ENCODE data around the gene ZBTB18. TPM values are rescaled to one million over a fixed set of nuclear protein-coding genes. Genes with fewer than 3 reads are reported as not detected.

The ZBTB18 gene
- total and polyA plus RNA-seq, 2 donors (not counting 1 experiment from before 2014, with no cell fraction given), result 38.4 to 130 TPM

DNA sequence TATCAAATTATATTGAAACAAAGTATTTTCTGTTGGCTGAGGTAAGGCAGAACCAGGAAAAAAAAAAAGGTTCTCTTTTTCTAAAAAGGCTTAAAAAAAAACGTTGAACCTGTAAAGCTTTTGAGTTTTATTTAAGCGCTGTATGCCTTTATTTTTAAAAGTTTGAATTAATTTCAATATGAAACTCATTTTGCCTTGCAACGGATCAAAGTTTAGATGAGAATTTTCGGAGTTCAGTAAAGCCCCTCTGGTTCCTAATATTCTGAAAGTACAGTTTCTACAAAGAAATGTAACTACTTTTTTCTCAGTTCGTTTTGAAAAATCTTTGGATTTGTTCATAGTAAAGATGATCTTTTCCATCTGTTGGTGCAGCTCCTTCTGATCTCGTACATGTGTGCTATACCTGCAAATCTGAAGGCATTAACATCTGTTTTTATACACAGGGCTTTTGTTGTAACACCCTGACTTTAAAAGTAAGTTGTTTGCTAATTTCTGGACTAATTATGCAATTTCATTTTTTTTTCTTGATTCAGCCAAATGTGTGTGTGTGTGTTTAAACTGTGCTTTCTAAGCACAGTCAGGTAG, 1.7 kb downstream of the ZBTB18 start:
- peak overlapping the region; percentile 99 for H3K9ac ChIP-seq (ENCODE audit: low read length)
- no peaks in the 10 kb centered on the region for H3K27me3 ChIP-seq (replicated peaks in 1 of 4; ENCODE audit: control extremely low read depth in 1 of 4, control insufficient read depth in 3 of 4, insufficient read depth in 4 of 4, low read length in 3 of 4)
- peak overlapping the region; percentile 42 to 97 for H3K27ac ChIP-seq (ENCODE audit: low read length in 2 of 2)
- no peak overlapping the region for H3K27ac Mint-ChIP-seq
- H3K4me1 ChIP-seq (ENCODE audit: control insufficient read depth in 2 of 2, insufficient read depth in 2 of 2, low read length in 2 of 2), result peaks cover 27 to 38% of the 10 kb centered on the region in 2 donors
- peaks cover 36% of the 10 kb centered on the region for H4K20me1 ChIP-seq (ENCODE audit: control insufficient read depth, insufficient read depth, low read length, poor library complexity, severe bottlenecking)
- intact Hi-C loops (cut with micrococcal nuclease), result loop anchor here (5.0 to 10.0 kb wide), 2 partner anchors 52 to 326 kb away; no protein-coding TSS in a partner anchor
- ChIA-PET POLR2A (interaction anchor here (0.7 to 0.9 kb wide), 3 partner anchors 22 to 330 kb away, joined by 3 to 4 read pairs (median 3); no protein-coding TSS in a partner anchor), CTCF (interaction anchor here (1.7 to 2.7 kb wide), 3 partner anchors 8 to 219 kb away, joined by 4 to 10 read pairs (median 8); no protein-coding TSS in a partner anchor)
- H3K27me3 Mint-ChIP-seq, result no peaks in the 10 kb centered on the region
- peak overlapping the region in 1 of 5 experiments; percentile 100 for H3K4me3 ChIP-seq (ENCODE audit: control extremely low read depth in 1 of 5, extremely low read depth in 1 of 5, insufficient read depth in 1 of 5, low read depth in 2 of 5, low read length in 4 of 5)
- peaks cover 19% of the 10 kb centered on the region for H3K4me1 Mint-ChIP-seq
- no CpG with 5 or more reads among the region's 6 CpGs for WGBS (ENCODE audit: insufficient coverage)
- ATAC-seq (ENCODE audit: low read depth) (no peak), DNase-seq (no peak)
- H3K9me3 ChIP-seq (ENCODE audit: control extremely low read depth in 1 of 3, control insufficient read depth in 2 of 3, insufficient read depth in 1 of 3, low read length in 2 of 3), result no peaks in the 10 kb centered on the region
- peaks cover 74% of the 10 kb centered on the region for H3K79me2 ChIP-seq (ENCODE audit: control insufficient read depth, insufficient read depth, low read length)
- peak overlapping the region; percentile 88 for H3K4me2 ChIP-seq (replicated peaks; ENCODE audit: low read depth, low read length, poor library complexity, severe bottlenecking)
- H3K4me3 Mint-ChIP-seq, result no peak overlapping the region
- TF ChIP-seq EZH2 (IDR thresholded peaks at IDR 0.05; ENCODE audit: borderline replicate concordance, insufficient read depth, low read depth, low read length, poor library complexity, severe bottlenecking) (no peak), CTCF (IDR thresholded peaks at IDR 0.05) (no peak)
- H2AFZ ChIP-seq (ENCODE audit: insufficient read depth, low read depth, low read length, poor library complexity, severe bottlenecking), result no peak overlapping the region
- H3K36me3 ChIP-seq (replicated peaks in 1 of 2; ENCODE audit: control extremely low read depth in 1 of 2, control insufficient read depth in 1 of 2, extremely low read depth in 1 of 2, insufficient read depth in 2 of 2, low read length in 1 of 2), result peaks cover 2 to 32% of the 10 kb centered on the region in 2 experiments
- H3K9me3 Mint-ChIP-seq (ENCODE audit: insufficient read depth), result no peaks in the 10 kb centered on the region

DNA sequence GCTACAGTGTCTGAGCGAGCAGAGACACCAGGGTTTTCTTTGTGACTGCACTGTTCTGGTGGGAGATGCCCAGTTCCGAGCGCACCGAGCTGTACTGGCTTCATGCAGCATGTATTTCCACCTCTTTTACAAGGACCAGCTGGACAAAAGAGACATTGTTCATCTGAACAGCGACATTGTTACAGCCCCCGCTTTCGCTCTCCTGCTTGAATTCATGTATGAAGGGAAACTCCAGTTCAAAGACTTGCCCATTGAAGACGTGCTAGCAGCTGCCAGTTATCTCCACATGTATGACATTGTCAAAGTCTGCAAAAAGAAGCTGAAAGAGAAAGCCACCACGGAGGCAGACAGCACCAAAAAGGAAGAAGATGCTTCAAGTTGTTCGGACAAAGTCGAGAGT, 2.7 kb downstream of the ZBTB18 start:
- H3K27ac ChIP-seq (ENCODE audit: low read length in 2 of 2), result peak overlapping the region in 1 of 2 donors; percentile 97
- WGBS (ENCODE audit: insufficient coverage), result 96% methylated on average over 10 of the region's 11 CpGs
- no peak overlapping the region for H3K9ac ChIP-seq (ENCODE audit: low read length)
- ChIA-PET CTCF (no interaction called here), POLR2A (no interaction called here)
- Mint-ChIP-seq H3K4me1 (peaks cover 21% of the 10 kb centered on the region), H3K4me3 (no peak overlapping the region), H3K27ac (no peak overlapping the region), H3K27me3 (no peaks in the 10 kb centered on the region), H3K9me3 (ENCODE audit: insufficient read depth) (no peaks in the 10 kb centered on the region)
- intact Hi-C loops (cut with micrococcal nuclease), result loop anchor here (5.0 to 10.0 kb wide), 2 partner anchors 51 to 327 kb away; no protein-coding TSS in a partner anchor
- H4K20me1 ChIP-seq (ENCODE audit: control insufficient read depth, insufficient read depth, low read length, poor library complexity, severe bottlenecking), result peaks cover 36% of the 10 kb centered on the region
- peaks cover 74% of the 10 kb centered on the region for H3K79me2 ChIP-seq (ENCODE audit: control insufficient read depth, insufficient read depth, low read length)
- ATAC-seq (ENCODE audit: low read depth) (no peak), DNase-seq (no peak)
- H3K9me3 ChIP-seq (ENCODE audit: control extremely low read depth in 1 of 3, control insufficient read depth in 2 of 3, insufficient read depth in 1 of 3, low read length in 2 of 3), result no peaks in the 10 kb centered on the region
- TF ChIP-seq CTCF (IDR thresholded peaks at IDR 0.05) (no peak), EZH2 (IDR thresholded peaks at IDR 0.05; ENCODE audit: borderline replicate concordance, insufficient read depth, low read depth, low read length, poor library complexity, severe bottlenecking) (no peak)
- peaks cover 27 to 41% of the 10 kb centered on the region in 2 donors for H3K4me1 ChIP-seq (ENCODE audit: control insufficient read depth in 2 of 2, insufficient read depth in 2 of 2, low read length in 2 of 2)
- no peak overlapping the region for H3K4me3 ChIP-seq (ENCODE audit: control extremely low read depth in 1 of 5, extremely low read depth in 1 of 5, insufficient read depth in 1 of 5, low read depth in 2 of 5, low read length in 4 of 5)
- peaks cover 2 to 35% of the 10 kb centered on the region in 2 experiments for H3K36me3 ChIP-seq (replicated peaks in 1 of 2; ENCODE audit: control extremely low read depth in 1 of 2, control insufficient read depth in 1 of 2, extremely low read depth in 1 of 2, insufficient read depth in 2 of 2, low read length in 1 of 2)
- no peaks in the 10 kb centered on the region for H3K27me3 ChIP-seq (replicated peaks in 1 of 4; ENCODE audit: control extremely low read depth in 1 of 4, control insufficient read depth in 3 of 4, insufficient read depth in 4 of 4, low read length in 3 of 4)
- no peak overlapping the region for H2AFZ ChIP-seq (ENCODE audit: insufficient read depth, low read depth, low read length, poor library complexity, severe bottlenecking)
- H3K4me2 ChIP-seq (replicated peaks; ENCODE audit: low read depth, low read length, poor library complexity, severe bottlenecking), result no peak overlapping the region

Data from B cell (primary cell).